ENCODE results near the gene ATPAF1.

Gene ATPAF1

GRCh38 chr1:46603481-46603857, 64.7 kb downstream of the ATPAF1 start:
- Histone ChIP-seq H3K36me3 (ENCODE audit: control insufficient read depth in 4 of 4, insufficient read depth in 4 of 4, low read length in 3 of 4) (peaks cover 0 to 8% (median 5%) of the 10 kb centered on the region in 4 experiments), H3K9me3 (ENCODE audit: control extremely low read depth in 1 of 5, control insufficient read depth in 4 of 5, insufficient read depth in 2 of 5, low read depth in 1 of 5, low read length in 4 of 5) (no peaks in the 10 kb centered on the region), H3K27me3 (replicated peaks in 2 of 5; ENCODE audit: control insufficient read depth in 4 of 5, insufficient read depth in 5 of 5, low read length in 4 of 5) (no peaks in the 10 kb centered on the region), H3K4me1 (ENCODE audit: control extremely low read depth in 1 of 4, control insufficient read depth in 4 of 4, insufficient read depth in 4 of 4, low read length in 3 of 4) (peaks cover 8 to 58% (median 30%) of the 10 kb centered on the region in 4 experiments), H3K27ac (ENCODE audit: insufficient read depth in 1 of 2, low read depth in 1 of 2, low read length in 2 of 2, poor library complexity in 1 of 2, severe bottlenecking in 2 of 2) (peak overlapping the region in 1 of 2 experiments; percentile 69), H3K4me3 (ENCODE audit: control insufficient read depth in 1 of 7, extremely low read depth in 1 of 7, insufficient read depth in 4 of 7, low read depth in 2 of 7, low read length in 6 of 7) (peak overlapping the region; percentile 86 to 98 (median 90))
- 0% methylated on average over 1 of the region's 2 CpGs for WGBS (ENCODE audit: insufficient coverage)
- ChIA-PET POLR2A (no interaction called here), CTCF (interaction anchor here (1.1 to 2.7 kb wide), 12 partner anchors 10 to 157 kb away, joined by 3 to 15 read pairs (median 4); partner anchors contain the start of gene MOB3C)
- no peak for DNase-seq

GRCh38 chr1:46601257-46602007, 66.7 kb downstream of the ATPAF1 start:
- H3K36me3 ChIP-seq (ENCODE audit: control insufficient read depth in 4 of 4, insufficient read depth in 4 of 4, low read length in 3 of 4) = peaks cover 0 to 3% (median 0%) of the 10 kb centered on the region in 4 experiments
- H3K9me3 ChIP-seq (ENCODE audit: control extremely low read depth in 1 of 5, control insufficient read depth in 4 of 5, insufficient read depth in 2 of 5, low read depth in 1 of 5, low read length in 4 of 5) = no peaks in the 10 kb centered on the region
- no peaks in the 10 kb centered on the region for H3K27me3 ChIP-seq (replicated peaks in 2 of 5; ENCODE audit: control insufficient read depth in 4 of 5, insufficient read depth in 5 of 5, low read length in 4 of 5)
- H3K4me1 ChIP-seq (ENCODE audit: control extremely low read depth in 1 of 4, control insufficient read depth in 4 of 4, insufficient read depth in 4 of 4, low read length in 3 of 4) = peaks cover 8 to 58% (median 30%) of the 10 kb centered on the region in 4 experiments
- H3K4me3 ChIP-seq (ENCODE audit: control insufficient read depth in 1 of 7, extremely low read depth in 1 of 7, insufficient read depth in 4 of 7, low read depth in 2 of 7, low read length in 6 of 7) = no peak overlapping the region
- ChIA-PET POLR2A (no interaction called here), CTCF (interaction anchor here (1.0 to 1.8 kb wide), 3 partner anchors 19 to 67 kb away, joined by 3 to 5 read pairs (median 4); partner anchors contain the start of gene ATPAF1)
- 100% methylated on average over 3 of the region's 3 CpGs for WGBS (ENCODE audit: insufficient coverage)
- no peak for DNase-seq
- H3K27ac ChIP-seq (ENCODE audit: insufficient read depth in 1 of 2, low read depth in 1 of 2, low read length in 2 of 2, poor library complexity in 1 of 2, severe bottlenecking in 2 of 2) = no peak overlapping the region

GRCh38 chr1:46599059-46599970, 68.8 kb downstream of the ATPAF1 start:
- Histone ChIP-seq H3K27ac (ENCODE audit: insufficient read depth in 1 of 2, low read depth in 1 of 2, low read length in 2 of 2, poor library complexity in 1 of 2, severe bottlenecking in 2 of 2) (no peak overlapping the region), H3K9me3 (ENCODE audit: control extremely low read depth in 1 of 5, control insufficient read depth in 4 of 5, insufficient read depth in 2 of 5, low read depth in 1 of 5, low read length in 4 of 5) (no peaks in the 10 kb centered on the region), H3K4me3 (ENCODE audit: control insufficient read depth in 1 of 7, extremely low read depth in 1 of 7, insufficient read depth in 4 of 7, low read depth in 2 of 7, low read length in 6 of 7) (no peak overlapping the region), H3K36me3 (ENCODE audit: control insufficient read depth in 4 of 4, insufficient read depth in 4 of 4, low read length in 3 of 4) (peaks cover 0 to 3% (median 0%) of the 10 kb centered on the region in 4 experiments), H3K27me3 (replicated peaks in 2 of 5; ENCODE audit: control insufficient read depth in 4 of 5, insufficient read depth in 5 of 5, low read length in 4 of 5) (no peaks in the 10 kb centered on the region), H3K4me1 (ENCODE audit: control extremely low read depth in 1 of 4, control insufficient read depth in 4 of 4, insufficient read depth in 4 of 4, low read length in 3 of 4) (peaks cover 8 to 56% (median 26%) of the 10 kb centered on the region in 4 experiments)
- DNase-seq = no peak
- WGBS (ENCODE audit: insufficient coverage) = 98% methylated on average over 7 of the region's 9 CpGs
- ChIA-PET POLR2A (no interaction called here), CTCF (interaction anchor here (1.4 to 1.8 kb wide), 2 partner anchors 14 to 18 kb away, joined by 4 to 5 read pairs; no protein-coding TSS in a partner anchor)

- Histone ChIP-seq H3K4me1 (ENCODE audit: control extremely low read depth in 1 of 4, control insufficient read depth in 4 of 4, insufficient read depth in 4 of 4, low read length in 3 of 4) (peaks cover 8 to 45% (median 18%) of the 10 kb centered on the region in 4 experiments), H3K9me3 (ENCODE audit: control extremely low read depth in 1 of 5, control insufficient read depth in 4 of 5, insufficient read depth in 2 of 5, low read depth in 1 of 5, low read length in 4 of 5) (no peaks in the 10 kb centered on the region), H3K27me3 (replicated peaks in 2 of 5; ENCODE audit: control insufficient read depth in 4 of 5, insufficient read depth in 5 of 5, low read length in 4 of 5) (no peaks in the 10 kb centered on the region), H3K36me3 (ENCODE audit: control insufficient read depth in 4 of 4, insufficient read depth in 4 of 4, low read length in 3 of 4) (peaks cover 0 to 18% (median 13%) of the 10 kb centered on the region in 4 experiments), H3K27ac (ENCODE audit: insufficient read depth in 1 of 2, low read depth in 1 of 2, low read length in 2 of 2, poor library complexity in 1 of 2, severe bottlenecking in 2 of 2) (no peak overlapping the region), H3K4me3 (ENCODE audit: control insufficient read depth in 1 of 7, extremely low read depth in 1 of 7, insufficient read depth in 4 of 7, low read depth in 2 of 7, low read length in 6 of 7) (no peak overlapping the region)
- POLR2A ChIA-PET = no interaction called here
- CTCF ChIA-PET = no interaction called here
- 100% methylated on average over 3 of the region's 3 CpGs for WGBS (ENCODE audit: insufficient coverage)
- no peak for DNase-seq
Observed at GRCh38 chr1:46596846-46597245, 71.3 kb downstream of the ATPAF1 start.

GRCh38 chr1:46596036-46596435, 72.1 kb downstream of the ATPAF1 start:
- CTCF ChIA-PET = no interaction called here
- WGBS (ENCODE audit: insufficient coverage) = 100% methylated on average over 1 of the region's 1 CpG
- Histone ChIP-seq H3K27ac (ENCODE audit: insufficient read depth in 1 of 2, low read depth in 1 of 2, low read length in 2 of 2, poor library complexity in 1 of 2, severe bottlenecking in 2 of 2) (no peak overlapping the region), H3K27me3 (replicated peaks in 2 of 5; ENCODE audit: control insufficient read depth in 4 of 5, insufficient read depth in 5 of 5, low read length in 4 of 5) (no peaks in the 10 kb centered on the region), H3K36me3 (ENCODE audit: control insufficient read depth in 4 of 4, insufficient read depth in 4 of 4, low read length in 3 of 4) (peaks cover 3 to 26% (median 20%) of the 10 kb centered on the region in 4 experiments), H3K4me1 (ENCODE audit: control extremely low read depth in 1 of 4, control insufficient read depth in 4 of 4, insufficient read depth in 4 of 4, low read length in 3 of 4) (peaks cover 8 to 40% (median 18%) of the 10 kb centered on the region in 4 experiments), H3K9me3 (ENCODE audit: control extremely low read depth in 1 of 5, control insufficient read depth in 4 of 5, insufficient read depth in 2 of 5, low read depth in 1 of 5, low read length in 4 of 5) (no peaks in the 10 kb centered on the region), H3K4me3 (ENCODE audit: control insufficient read depth in 1 of 7, extremely low read depth in 1 of 7, insufficient read depth in 4 of 7, low read depth in 2 of 7, low read length in 6 of 7) (no peak overlapping the region)
- POLR2A ChIA-PET = no interaction called here
- DNase-seq = no peak

- WGBS (ENCODE audit: insufficient coverage) = 0% methylated on average over 1 of the region's 3 CpGs
- Histone ChIP-seq H3K4me1 (ENCODE audit: control extremely low read depth in 1 of 4, control insufficient read depth in 4 of 4, insufficient read depth in 4 of 4, low read length in 3 of 4) (peaks cover 8 to 33% (median 16%) of the 10 kb centered on the region in 4 experiments), H3K36me3 (ENCODE audit: control insufficient read depth in 4 of 4, insufficient read depth in 4 of 4, low read length in 3 of 4) (peaks cover 3 to 33% (median 28%) of the 10 kb centered on the region in 4 experiments), H3K27me3 (replicated peaks in 2 of 5; ENCODE audit: control insufficient read depth in 4 of 5, insufficient read depth in 5 of 5, low read length in 4 of 5) (no peaks in the 10 kb centered on the region), H3K4me3 (ENCODE audit: control insufficient read depth in 1 of 7, extremely low read depth in 1 of 7, insufficient read depth in 4 of 7, low read depth in 2 of 7, low read length in 6 of 7) (peak overlapping the region in 2 of 7 experiments; percentile 8 to 49), H3K9me3 (ENCODE audit: control extremely low read depth in 1 of 5, control insufficient read depth in 4 of 5, insufficient read depth in 2 of 5, low read depth in 1 of 5, low read length in 4 of 5) (no peaks in the 10 kb centered on the region), H3K27ac (ENCODE audit: insufficient read depth in 1 of 2, low read depth in 1 of 2, low read length in 2 of 2, poor library complexity in 1 of 2, severe bottlenecking in 2 of 2) (no peak overlapping the region)
- ChIA-PET POLR2A (interaction anchor here (0.8 kb wide), 1 partner anchor 19 kb away, joined by 3 read pairs; no protein-coding TSS in a partner anchor), CTCF (interaction anchor here (1.2 kb wide), 1 partner anchor 42 kb away, joined by 3 read pairs; no protein-coding TSS in a partner anchor)
- DNase-seq = peak; percentile 55 to 73 (median 72)
Observed at GRCh38 chr1:46595127-46595526, 73.0 kb downstream of the ATPAF1 start.
